Upper lobe of left lung (tissue), 6 donors: ENCODE data around the gene VOPP1. TPM values are rescaled to one million over a fixed set of nuclear protein-coding genes. Genes with fewer than 3 reads are reported as not detected.
"Not testable (repeated sequence)": the region's sequence is repeated elsewhere in the genome, so short reads cannot be mapped to it uniquely, and the experiment has no call there.

Source experiments
- ATAC-seq, 2 donors: fragments of 200-7000 bp; cut with Tn5 transposase; one replicate each; pipeline ENCODE4 v1.9.1; 2022; ENCODE audit warnings: mild to moderate bottlenecking in 2 of 2, moderate library complexity in 2 of 2; ENCODE audit not compliant: low FRiP score in 2 of 2
- DNase-seq, 2 donors: peaks; one replicate each; pipeline ENCODE4 v3.0.0-alpha.2; 2019 to 2020
- H3K27ac ChIP-seq, 4 donors: fragments of 200-600 bp; sonication (generic); one replicate each; pipeline ENCODE4 v1.5.1; 2016 to 2019
- H3K27me3 ChIP-seq, 4 donors: fragments of 200-600 bp; sonication (generic); one replicate each; pipeline ENCODE4 v1.5.1; 2017 to 2019
- H3K36me3 ChIP-seq, 4 donors: fragments of 200-600 bp; sonication (generic); one replicate each; pipeline ENCODE4 v1.5.1; 2016 to 2019
- H3K4me1 ChIP-seq, 4 donors: fragments of 200-600 bp; sonication (generic); one replicate each; pipeline ENCODE4 v1.5.1; 2018 to 2019
- H3K4me3 ChIP-seq, 4 donors: fragments of 200-600 bp; sonication (generic); one replicate each; pipeline ENCODE4 v1.5.1; 2017 to 2019; ENCODE audit warnings: mild to moderate bottlenecking in 2 of 4, moderate library complexity in 1 of 4
- H3K9me3 ChIP-seq, 4 donors: fragments of 200-600 bp; sonication (generic); one replicate each; pipeline ENCODE4 v1.5.1; 2018 to 2019
- EP300 ChIP-seq, 4 donors: sonication (generic); formaldehyde crosslinking; IDR thresholded peaks; one replicate each; pipeline ENCODE4 v1.5.1; 2017; ENCODE audit warnings: antibody characterized with exemption in 4 of 4, control low read depth in 2 of 4
- POLR2A ChIP-seq, 4 donors: fragments of 450-650 bp; IDR thresholded peaks; one replicate each; pipeline ENCODE4 v1.5.1; 2016 to 2017; ENCODE audit warnings: antibody characterized with exemption in 4 of 4, mild to moderate bottlenecking in 2 of 4
- POLR2AphosphoS5 ChIP-seq, 2 donors: sonication (generic); formaldehyde crosslinking; IDR thresholded peaks; one replicate each; pipeline ENCODE4 v1.5.1; 2017; ENCODE audit warnings: antibody characterized with exemption in 2 of 2
- WGBS, 2 donors: methylation state at CpG; one replicate each; pipeline ENCODE4 v1.1.5; 2017 to 2018; 5-methylcytosine and 5-hydroxymethylcytosine counted together
- total RNA-seq, 6 donors: library from RNA; depleted of rRNA in 4 of 6; stranded (reverse); fragments of >200 nt in 4 of 6; gene quantifications; one replicate each; pipeline versions ENCODE4 v1.1.0 to v1.2.1, GENCODE V29; 2016 to 2021
- TF ChIP-seq, protein P1 (sequence below), 6 experiments: fragments of 450-650 bp in 4 of 6; fragments of 200-600 bp in 2 of 6; sonication (generic) in 2 of 6; IDR thresholded peaks; one replicate each; pipeline ENCODE4 v1.5.1; 2016 to 2019; ENCODE audit warnings: antibody characterized with exemption in 6 of 6
- donor health status: DM: no; HTN: no; CAD: no; lungs with moderate emphysema.
- donor health status: DM: no; HTN: yes; CAD: no; lungs with severe emphysema.

VOPP1 gene
- total RNA-seq, 6 donors from 2014 or later = 27.2 to 67.6 (median 45.0) TPM

DNA sequence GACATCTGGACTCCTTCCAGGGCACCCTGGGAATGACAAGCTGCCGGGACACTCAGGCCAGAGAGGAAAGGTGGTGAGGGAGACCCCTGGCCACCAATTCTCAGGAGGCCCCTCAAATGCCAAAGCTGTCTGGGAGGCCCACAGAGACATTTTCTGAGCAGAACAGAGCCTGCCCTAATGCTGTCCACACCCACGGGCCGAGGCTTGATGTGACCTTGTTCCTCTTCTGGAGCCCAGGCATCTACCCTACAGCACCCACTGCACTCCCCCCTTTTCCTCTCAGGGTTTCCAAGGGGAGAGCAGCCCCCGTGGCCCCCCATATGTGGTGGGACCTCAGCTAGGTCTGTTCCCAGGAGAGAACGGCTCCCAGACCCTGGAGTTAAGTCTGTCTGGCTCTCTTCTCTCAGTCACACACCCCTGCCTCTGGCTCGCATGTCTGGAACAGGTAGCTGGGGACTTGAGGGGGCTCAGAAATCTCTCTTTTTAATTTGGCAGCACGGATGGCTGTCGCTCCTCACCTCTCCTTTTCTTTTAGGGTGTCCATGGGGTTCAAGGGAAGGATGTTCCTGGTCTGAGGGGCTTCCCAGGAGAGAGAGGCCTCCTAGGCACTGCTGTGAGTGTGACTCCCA lies 16.8 kb upstream of the VOPP1 start:
- no peak for ATAC-seq
- DNase-seq = no peak
- H3K4me3 ChIP-seq = no peak overlapping the region
- TF ChIP-seq POLR2AphosphoS5 (IDR thresholded peaks at IDR 0.05) (no peak), EP300 (IDR thresholded peaks at IDR 0.05) (no peak), POLR2A (IDR thresholded peaks at IDR 0.05) (no peak)
- TF ChIP-seq, protein P1, sequence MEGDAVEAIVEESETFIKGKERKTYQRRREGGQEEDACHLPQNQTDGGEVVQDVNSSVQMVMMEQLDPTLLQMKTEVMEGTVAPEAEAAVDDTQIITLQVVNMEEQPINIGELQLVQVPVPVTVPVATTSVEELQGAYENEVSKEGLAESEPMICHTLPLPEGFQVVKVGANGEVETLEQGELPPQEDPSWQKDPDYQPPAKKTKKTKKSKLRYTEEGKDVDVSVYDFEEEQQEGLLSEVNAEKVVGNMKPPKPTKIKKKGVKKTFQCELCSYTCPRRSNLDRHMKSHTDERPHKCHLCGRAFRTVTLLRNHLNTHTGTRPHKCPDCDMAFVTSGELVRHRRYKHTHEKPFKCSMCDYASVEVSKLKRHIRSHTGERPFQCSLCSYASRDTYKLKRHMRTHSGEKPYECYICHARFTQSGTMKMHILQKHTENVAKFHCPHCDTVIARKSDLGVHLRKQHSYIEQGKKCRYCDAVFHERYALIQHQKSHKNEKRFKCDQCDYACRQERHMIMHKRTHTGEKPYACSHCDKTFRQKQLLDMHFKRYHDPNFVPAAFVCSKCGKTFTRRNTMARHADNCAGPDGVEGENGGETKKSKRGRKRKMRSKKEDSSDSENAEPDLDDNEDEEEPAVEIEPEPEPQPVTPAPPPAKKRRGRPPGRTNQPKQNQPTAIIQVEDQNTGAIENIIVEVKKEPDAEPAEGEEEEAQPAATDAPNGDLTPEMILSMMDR (IDR thresholded peaks at IDR 0.05) = no peak
- peaks cover 0 to 6% (median 2%) of the 10 kb centered on the region in 4 donors for H3K4me1 ChIP-seq
- H3K27me3 ChIP-seq = no peaks in the 10 kb centered on the region
- H3K9me3 ChIP-seq = no peaks in the 10 kb centered on the region
- no peaks in the 10 kb centered on the region for H3K36me3 ChIP-seq
- no peak overlapping the region for H3K27ac ChIP-seq
- 68% methylated on average over 8 of the region's 8 CpGs; no CpG with 5 or more reads in 1 of the 2 donors for WGBS, 2 donors

DNA sequence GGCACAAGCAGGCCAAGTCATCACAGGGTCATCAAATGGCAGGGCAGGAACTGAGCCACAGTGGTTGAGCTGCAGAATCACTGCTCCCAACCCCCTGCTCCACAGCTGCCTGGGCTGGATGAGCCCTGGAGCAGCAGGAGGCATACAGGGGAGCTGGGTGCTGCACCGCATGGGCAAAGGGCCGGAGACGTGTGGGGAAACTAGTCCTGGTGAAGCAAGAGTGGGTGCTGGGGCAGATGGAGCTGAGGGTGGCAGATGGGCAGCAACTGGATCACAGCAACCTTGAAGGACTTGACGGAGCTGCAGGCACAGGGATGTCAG lies 16.0 kb upstream of the VOPP1 start:
- ATAC-seq (no peak), DNase-seq (peak in 1 of 2 donors; percentile 24)
- 75 to 87% methylated on average over 4 of the region's 4 CpGs for WGBS, 2 donors

DNA sequence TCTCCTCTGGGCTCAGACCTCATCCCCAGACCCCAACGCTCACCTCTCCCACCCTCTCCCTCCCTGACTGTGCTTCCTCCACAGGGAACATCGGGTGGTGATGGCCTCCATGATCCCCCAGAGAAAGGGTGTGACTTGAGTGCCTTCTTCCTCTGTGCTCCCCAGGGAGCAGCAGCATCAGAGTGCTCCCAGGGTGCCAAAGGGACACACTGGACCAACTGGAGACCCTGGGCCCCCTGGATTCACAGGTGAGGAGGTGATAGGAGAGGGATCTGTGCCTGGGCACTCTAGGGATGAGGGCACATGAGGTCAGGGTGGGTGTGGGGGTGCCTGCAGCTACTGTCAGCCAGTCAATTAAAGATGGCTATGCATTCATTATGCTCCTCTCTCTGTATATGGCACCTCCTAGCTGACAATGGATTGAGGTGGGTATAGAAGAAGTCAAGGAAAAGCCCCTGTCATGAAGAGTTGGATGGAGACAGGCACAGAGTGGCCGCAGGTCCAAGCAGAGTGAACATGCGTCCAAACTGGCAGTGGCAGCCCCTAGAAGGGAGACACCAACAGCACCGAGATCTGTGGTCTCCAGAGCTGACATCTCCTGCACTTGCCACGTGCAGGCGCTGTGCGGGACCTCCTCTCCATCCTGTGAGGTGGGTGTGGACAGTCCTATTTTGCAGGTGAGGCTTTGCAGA lies 15.5 kb upstream of the VOPP1 start:
- H3K27ac ChIP-seq = no peak overlapping the region
- H3K27me3 ChIP-seq = no peaks in the 10 kb centered on the region
- H3K4me1 ChIP-seq = no peaks in the 10 kb centered on the region
- DNase-seq (no peak), ATAC-seq (no peak)
- no peaks in the 10 kb centered on the region for H3K9me3 ChIP-seq
- no peaks in the 10 kb centered on the region for H3K36me3 ChIP-seq
- H3K4me3 ChIP-seq = no peak overlapping the region
- 85 to 87% methylated on average over 8 of the region's 8 CpGs for WGBS, 2 donors
- TF ChIP-seq EP300 (IDR thresholded peaks at IDR 0.05) = no peak
- TF ChIP-seq, protein P1 (IDR thresholded peaks at IDR 0.05) = no peak
- no peak for TF ChIP-seq POLR2AphosphoS5 (IDR thresholded peaks at IDR 0.05)
- TF ChIP-seq POLR2A (IDR thresholded peaks at IDR 0.05) = no peak

More for the DNA sequence above, 16.0 kb upstream of the VOPP1 start:
- H3K27me3 ChIP-seq = no peaks in the 10 kb centered on the region
- H3K36me3 ChIP-seq = no peaks in the 10 kb centered on the region
- no peaks in the 10 kb centered on the region for H3K9me3 ChIP-seq
- no peak overlapping the region for H3K4me3 ChIP-seq
- peaks cover 0 to 4% (median 2%) of the 10 kb centered on the region in 4 donors for H3K4me1 ChIP-seq
- no peak overlapping the region for H3K27ac ChIP-seq
- no peak for TF ChIP-seq POLR2A (IDR thresholded peaks at IDR 0.05)
- no peak for TF ChIP-seq POLR2AphosphoS5 (IDR thresholded peaks at IDR 0.05)
- TF ChIP-seq, protein P1 (IDR thresholded peaks at IDR 0.05) = no peak
- TF ChIP-seq EP300 (IDR thresholded peaks at IDR 0.05) = no peak

DNA sequence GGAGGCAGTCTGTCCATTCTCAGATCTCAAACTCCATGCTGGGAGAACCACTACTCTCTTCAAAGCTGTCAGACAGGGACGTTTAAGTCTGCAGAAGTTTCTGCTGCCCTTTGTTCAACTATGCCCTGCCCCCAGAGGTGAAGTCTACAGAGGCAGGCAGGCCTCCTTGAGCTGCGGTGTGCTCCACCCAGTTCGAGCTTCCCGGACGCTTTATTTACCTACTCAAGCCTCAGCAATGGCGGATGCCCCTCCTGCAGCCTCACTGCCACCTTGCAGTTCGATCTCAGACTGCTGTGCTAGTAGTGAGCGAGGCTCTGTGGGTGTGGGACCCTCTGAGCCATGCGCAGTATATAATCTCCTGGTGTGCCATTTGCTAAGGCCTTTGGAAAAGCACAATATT lies 10.4 kb upstream of the VOPP1 start:
- not testable (repeated sequence) for DNase-seq, H3K9me3 ChIP-seq, H3K4me3 ChIP-seq, H3K4me1 ChIP-seq, ATAC-seq, H3K27ac ChIP-seq, H3K36me3 ChIP-seq, H3K27me3 ChIP-seq
- 85 to 86% methylated on average over 9 of the region's 9 CpGs for WGBS, 2 donors

DNA sequence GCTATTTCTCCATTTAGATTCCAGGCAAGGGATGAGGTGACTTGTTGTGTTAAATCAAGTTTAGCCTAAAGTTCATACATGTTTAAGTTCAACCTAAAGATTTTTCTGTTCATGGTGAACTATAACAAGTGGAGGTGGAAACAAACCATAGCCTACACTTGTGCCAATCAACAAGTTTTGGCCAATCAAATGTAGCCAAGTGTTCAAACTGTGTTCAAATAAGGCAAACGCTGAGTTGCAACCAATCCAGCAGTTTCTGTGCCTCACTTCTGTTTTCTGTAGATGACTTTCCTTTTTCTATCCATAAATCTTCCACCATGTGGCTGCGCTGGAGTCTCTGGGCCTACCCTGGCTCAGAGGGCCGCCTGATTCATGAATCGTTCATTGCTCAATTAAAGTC lies 4.5 kb upstream of the VOPP1 start:
- H3K27ac ChIP-seq = no peak overlapping the region
- 94 to 95% methylated on average over 4 of the region's 4 CpGs for WGBS, 2 donors
- no peak overlapping the region for H3K4me3 ChIP-seq
- H3K4me1 ChIP-seq = peaks cover 10 to 21% (median 19%) of the 10 kb centered on the region in 4 donors
- H3K27me3 ChIP-seq = no peaks in the 10 kb centered on the region
- H3K36me3 ChIP-seq = no peaks in the 10 kb centered on the region
- no peak for DNase-seq
- no peaks in the 10 kb centered on the region for H3K9me3 ChIP-seq
- TF ChIP-seq, protein P1 (IDR thresholded peaks at IDR 0.05) = no peak
- no peak for TF ChIP-seq POLR2A (IDR thresholded peaks at IDR 0.05)
- TF ChIP-seq POLR2AphosphoS5 (IDR thresholded peaks at IDR 0.05) = no peak
- no peak for TF ChIP-seq EP300 (IDR thresholded peaks at IDR 0.05)
- ATAC-seq = no peak
